ENCODE results near the gene TAF11. TPM values are rescaled to one million over a fixed set of nuclear protein-coding genes. Genes with fewer than 3 reads are reported as not detected.
A peak's percentile ranks its signal among the peaks of the same experiment; 100 is the strongest.

Gene TAF11
- total and polyA plus RNA-seq, 2 donors = 34.8 to 62.4 TPM

- no peak for DNase-seq (ENCODE audit: low read depth in 6 of 9, low spot score in 9 of 9)
- Histone ChIP-seq H3K36me3 (ENCODE audit: control insufficient read depth in 2 of 2, insufficient read depth in 2 of 2, low read length in 1 of 2) (no peaks in the 10 kb centered on the region), H3K4me1 (ENCODE audit: control insufficient read depth in 2 of 2, insufficient read depth in 2 of 2, low read length in 2 of 2) (no peaks in the 10 kb centered on the region), H3K27ac (ENCODE audit: low read depth in 1 of 2, low read length in 1 of 2) (no peak overlapping the region), H3K4me3 (ENCODE audit: low read length in 2 of 2) (no peak overlapping the region), H3K27me3 (ENCODE audit: control insufficient read depth in 2 of 2, insufficient read depth in 1 of 2, low read length in 1 of 2) (no peaks in the 10 kb centered on the region), H3K9me3 (ENCODE audit: control insufficient read depth in 2 of 2, insufficient read depth in 1 of 2, low read length in 1 of 2) (no peaks in the 10 kb centered on the region)
- WGBS = 98% methylated on average over 9 of the region's 9 CpGs
Measured at GRCh38 chr6:34924831-34925625, 37.2 kb upstream of the TAF11 start.

DNA sequence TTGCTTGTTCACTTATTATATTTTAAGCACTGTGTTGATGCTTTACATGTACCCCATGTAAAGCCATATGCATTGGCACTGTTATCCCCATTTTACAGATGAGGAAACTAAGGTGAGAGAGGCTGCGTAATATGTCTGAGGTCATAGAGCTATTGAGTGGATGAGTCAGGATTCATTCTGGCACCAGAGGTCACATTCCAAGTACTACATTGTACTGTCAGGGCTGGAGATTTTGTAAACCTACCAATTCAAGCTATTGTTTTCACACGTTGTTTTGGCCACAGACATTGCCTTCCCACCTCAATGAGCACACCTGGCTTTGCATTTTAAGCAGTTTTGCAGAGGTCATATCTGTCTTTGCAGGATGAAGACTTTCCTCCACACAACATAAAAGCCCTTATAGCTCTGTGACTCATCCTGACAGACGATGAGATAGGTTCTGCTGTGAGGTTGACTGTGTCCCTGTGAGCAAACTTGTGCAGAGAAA, 34.4 kb upstream of the TAF11 start:
- H3K27me3 ChIP-seq (ENCODE audit: control insufficient read depth in 2 of 2, insufficient read depth in 1 of 2, low read length in 1 of 2) = no peaks in the 10 kb centered on the region
- H3K4me1 ChIP-seq (ENCODE audit: control insufficient read depth in 2 of 2, insufficient read depth in 2 of 2, low read length in 2 of 2) = peaks cover 0 to 5% of the 10 kb centered on the region in 2 donors
- no peak overlapping the region for H3K27ac ChIP-seq (ENCODE audit: low read depth in 1 of 2, low read length in 1 of 2)
- WGBS = 87% methylated on average over 3 of the region's 3 CpGs
- H3K9me3 ChIP-seq (ENCODE audit: control insufficient read depth in 2 of 2, insufficient read depth in 1 of 2, low read length in 1 of 2) = no peaks in the 10 kb centered on the region
- H3K36me3 ChIP-seq (ENCODE audit: control insufficient read depth in 2 of 2, insufficient read depth in 2 of 2, low read length in 1 of 2) = no peaks in the 10 kb centered on the region
- no peak for DNase-seq (ENCODE audit: low read depth in 6 of 9, low spot score in 9 of 9)
- H3K4me3 ChIP-seq (ENCODE audit: low read length in 2 of 2) = no peak overlapping the region

DNA sequence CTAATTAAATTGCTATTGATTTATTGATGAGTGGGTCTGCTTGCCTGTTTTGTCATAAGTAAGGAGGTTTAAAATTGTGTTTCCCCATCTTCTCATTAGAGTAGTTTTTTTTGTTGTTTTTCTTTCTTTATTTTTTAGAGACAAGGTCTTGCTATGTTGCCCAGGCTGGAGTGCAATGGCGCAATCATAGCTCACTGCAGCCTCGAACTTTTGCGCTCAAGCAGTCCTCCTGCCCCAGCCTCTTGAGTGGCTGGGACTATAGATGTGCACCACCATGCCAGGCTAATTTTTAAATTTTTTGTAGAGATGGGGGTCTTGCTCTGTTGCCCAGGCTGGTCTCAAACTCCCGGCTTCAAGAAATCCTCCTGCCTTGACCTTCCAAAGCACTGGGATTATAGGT, 32.3 kb upstream of the TAF11 start:
- WGBS = 86% methylated on average over 4 of the region's 4 CpGs

DNA sequence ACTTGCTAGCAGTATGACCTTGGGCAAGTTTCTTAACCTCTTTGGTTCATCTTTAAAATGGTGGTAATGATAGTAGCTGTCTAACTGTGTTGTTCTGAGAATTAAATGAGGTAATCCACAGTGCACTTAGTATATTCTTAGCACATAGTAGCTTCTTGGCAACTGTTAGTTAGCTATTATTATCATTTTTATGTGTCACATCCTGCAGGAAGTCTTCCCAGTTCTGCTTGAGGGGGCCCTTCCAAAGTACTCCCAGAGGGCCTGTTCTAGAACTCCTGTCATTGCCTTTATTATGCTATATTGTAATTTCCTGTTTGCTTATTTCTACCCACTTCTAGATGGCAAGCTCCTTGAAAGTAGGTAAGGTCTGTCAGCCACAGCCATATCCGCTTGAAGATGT, 31.8 kb upstream of the TAF11 start:
- WGBS = 97% methylated on average over 1 of the region's 1 CpG
- Histone ChIP-seq H3K36me3 (ENCODE audit: control insufficient read depth in 2 of 2, insufficient read depth in 2 of 2, low read length in 1 of 2) (no peaks in the 10 kb centered on the region), H3K9me3 (ENCODE audit: control insufficient read depth in 2 of 2, insufficient read depth in 1 of 2, low read length in 1 of 2) (no peaks in the 10 kb centered on the region), H3K27ac (ENCODE audit: low read depth in 1 of 2, low read length in 1 of 2) (no peak overlapping the region), H3K4me1 (ENCODE audit: control insufficient read depth in 2 of 2, insufficient read depth in 2 of 2, low read length in 2 of 2) (peaks cover 0 to 5% of the 10 kb centered on the region in 2 donors), H3K4me3 (ENCODE audit: low read length in 2 of 2) (no peak overlapping the region), H3K27me3 (ENCODE audit: control insufficient read depth in 2 of 2, insufficient read depth in 1 of 2, low read length in 1 of 2) (no peaks in the 10 kb centered on the region)
- DNase-seq (ENCODE audit: low read depth in 6 of 9, low spot score in 9 of 9) = no peak

More for the DNA sequence above, 32.3 kb upstream of the TAF11 start:
- no peaks in the 10 kb centered on the region for H3K36me3 ChIP-seq (ENCODE audit: control insufficient read depth in 2 of 2, insufficient read depth in 2 of 2, low read length in 1 of 2)
- H3K4me3 ChIP-seq (ENCODE audit: low read length in 2 of 2) = no peak overlapping the region
- no peaks in the 10 kb centered on the region for H3K9me3 ChIP-seq (ENCODE audit: control insufficient read depth in 2 of 2, insufficient read depth in 1 of 2, low read length in 1 of 2)
- DNase-seq (ENCODE audit: low read depth in 6 of 9, low spot score in 9 of 9) = no peak
- H3K27me3 ChIP-seq (ENCODE audit: control insufficient read depth in 2 of 2, insufficient read depth in 1 of 2, low read length in 1 of 2) = no peaks in the 10 kb centered on the region
- H3K27ac ChIP-seq (ENCODE audit: low read depth in 1 of 2, low read length in 1 of 2) = no peak overlapping the region
- H3K4me1 ChIP-seq (ENCODE audit: control insufficient read depth in 2 of 2, insufficient read depth in 2 of 2, low read length in 2 of 2) = peaks cover 0 to 5% of the 10 kb centered on the region in 2 donors

GRCh38 chr6:34917626-34918285, 29.9 kb upstream of the TAF11 start:
- Histone ChIP-seq H3K27ac (ENCODE audit: low read depth in 1 of 2, low read length in 1 of 2) (peak overlapping the region in 1 of 2 donors; percentile 41), H3K27me3 (ENCODE audit: control insufficient read depth in 2 of 2, insufficient read depth in 1 of 2, low read length in 1 of 2) (no peaks in the 10 kb centered on the region), H3K4me3 (ENCODE audit: low read length in 2 of 2) (no peak overlapping the region), H3K4me1 (ENCODE audit: control insufficient read depth in 2 of 2, insufficient read depth in 2 of 2, low read length in 2 of 2) (peaks cover 3 to 5% of the 10 kb centered on the region in 2 donors), H3K9me3 (ENCODE audit: control insufficient read depth in 2 of 2, insufficient read depth in 1 of 2, low read length in 1 of 2) (no peaks in the 10 kb centered on the region), H3K36me3 (ENCODE audit: control insufficient read depth in 2 of 2, insufficient read depth in 2 of 2, low read length in 1 of 2) (no peaks in the 10 kb centered on the region)
- WGBS = 97% methylated on average over 6 of the region's 6 CpGs
- no peak for DNase-seq (ENCODE audit: low read depth in 6 of 9, low spot score in 9 of 9)

DNA sequence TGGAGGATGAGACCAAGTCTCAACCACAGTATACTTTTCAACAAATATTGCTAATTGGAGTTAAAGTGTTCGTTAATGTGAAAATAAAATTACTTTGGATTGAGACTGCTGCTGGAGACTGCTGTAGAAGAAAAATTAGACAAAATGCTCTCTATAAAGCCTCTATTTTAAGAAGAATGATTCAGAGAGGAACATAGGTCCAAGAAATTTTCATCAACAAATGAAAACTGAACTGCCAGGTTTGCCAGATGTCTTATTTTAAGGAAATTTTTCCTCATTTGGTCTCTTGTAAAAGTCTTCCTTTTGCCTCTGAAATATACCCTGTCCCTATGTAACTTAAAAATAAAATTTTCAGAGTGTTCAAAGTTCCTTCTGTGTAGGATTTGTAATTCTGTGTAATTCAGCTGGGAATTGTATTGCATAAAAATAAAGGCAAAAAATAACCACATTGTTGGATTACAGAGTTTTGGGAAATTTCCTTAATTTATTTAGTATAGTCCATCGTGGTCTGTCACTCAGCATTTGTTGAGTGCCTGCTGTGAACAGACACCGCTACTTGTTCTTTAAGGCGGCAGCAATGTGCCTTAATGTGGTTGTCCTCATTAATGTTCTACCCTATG, 28.6 kb upstream of the TAF11 start:
- H3K27me3 ChIP-seq (ENCODE audit: control insufficient read depth in 2 of 2, insufficient read depth in 1 of 2, low read length in 1 of 2) = no peaks in the 10 kb centered on the region
- no peak overlapping the region for H3K4me3 ChIP-seq (ENCODE audit: low read length in 2 of 2)
- WGBS = 98% methylated on average over 4 of the region's 4 CpGs
- H3K9me3 ChIP-seq (ENCODE audit: control insufficient read depth in 2 of 2, insufficient read depth in 1 of 2, low read length in 1 of 2) = no peaks in the 10 kb centered on the region
- no peak for DNase-seq (ENCODE audit: low read depth in 6 of 9, low spot score in 9 of 9)
- H3K27ac ChIP-seq (ENCODE audit: low read depth in 1 of 2, low read length in 1 of 2) = no peak overlapping the region
- H3K4me1 ChIP-seq (ENCODE audit: control insufficient read depth in 2 of 2, insufficient read depth in 2 of 2, low read length in 2 of 2) = peaks cover 5% of the 10 kb centered on the region in 2 donors
- no peaks in the 10 kb centered on the region for H3K36me3 ChIP-seq (ENCODE audit: control insufficient read depth in 2 of 2, insufficient read depth in 2 of 2, low read length in 1 of 2)

DNA sequence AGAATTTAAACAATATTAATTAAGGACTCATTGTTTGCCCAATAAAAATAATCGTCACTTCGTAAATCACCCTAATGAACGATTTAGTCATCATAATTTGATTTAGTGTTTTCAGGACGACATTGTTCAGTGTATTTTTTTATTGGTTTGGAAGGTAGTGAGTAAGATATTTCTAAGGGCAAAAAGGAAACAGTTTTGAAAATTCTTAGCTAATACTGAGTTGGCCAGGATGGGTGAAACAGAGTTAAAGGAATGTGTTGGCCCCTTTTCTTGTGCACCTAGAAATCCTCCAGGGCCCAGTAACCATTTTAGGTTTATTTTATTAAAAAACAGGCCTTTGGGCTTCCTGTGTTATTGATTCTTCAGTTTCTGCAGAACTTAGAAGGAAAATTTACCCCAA, 26.5 kb upstream of the TAF11 start:
- Histone ChIP-seq H3K27ac (ENCODE audit: low read depth in 1 of 2, low read length in 1 of 2) (no peak overlapping the region), H3K36me3 (ENCODE audit: control insufficient read depth in 2 of 2, insufficient read depth in 2 of 2, low read length in 1 of 2) (no peaks in the 10 kb centered on the region), H3K4me1 (ENCODE audit: control insufficient read depth in 2 of 2, insufficient read depth in 2 of 2, low read length in 2 of 2) (peaks cover 5% of the 10 kb centered on the region in 2 donors), H3K4me3 (ENCODE audit: low read length in 2 of 2) (no peak overlapping the region), H3K27me3 (ENCODE audit: control insufficient read depth in 2 of 2, insufficient read depth in 1 of 2, low read length in 1 of 2) (no peaks in the 10 kb centered on the region), H3K9me3 (ENCODE audit: control insufficient read depth in 2 of 2, insufficient read depth in 1 of 2, low read length in 1 of 2) (no peaks in the 10 kb centered on the region)
- WGBS = 99% methylated on average over 4 of the region's 4 CpGs
- no peak for DNase-seq (ENCODE audit: low read depth in 6 of 9, low spot score in 9 of 9)

DNA sequence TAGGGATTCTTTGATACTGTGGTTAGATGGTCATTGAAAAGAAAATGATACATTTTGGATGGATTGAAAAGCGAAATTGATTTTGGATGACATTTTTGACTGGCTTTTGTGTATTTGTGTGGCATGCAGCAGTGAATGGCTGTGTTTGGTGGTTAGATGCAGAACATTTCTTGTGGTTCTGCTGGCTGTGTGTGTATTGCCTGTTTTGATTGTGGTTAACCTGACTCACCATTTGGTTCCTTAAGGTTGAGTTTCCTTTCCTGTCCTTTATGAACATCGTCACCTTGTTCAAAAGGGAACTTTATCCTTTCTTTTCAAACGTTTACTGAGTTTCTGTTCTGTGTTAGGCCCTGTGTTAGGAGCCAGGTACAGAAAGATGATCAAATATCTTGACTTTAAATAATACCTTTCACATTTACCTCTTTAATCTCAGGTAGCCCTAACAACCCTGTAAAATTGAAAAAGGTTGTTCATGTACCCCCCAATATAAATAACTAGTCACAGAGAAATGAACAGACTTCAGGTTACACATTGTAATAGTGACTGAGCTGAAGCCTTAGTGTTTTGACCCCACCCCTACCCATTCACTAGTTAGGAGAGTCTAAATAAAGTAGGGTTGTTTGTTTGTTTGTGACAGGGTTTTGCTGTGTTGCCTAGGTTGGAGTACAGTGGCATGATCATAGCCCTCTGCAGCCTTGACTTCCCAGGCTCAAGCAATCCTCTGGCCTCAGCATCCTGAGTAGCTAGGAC, 25.0 kb upstream of the TAF11 start:
- WGBS = 24% methylated on average over 3 of the region's 3 CpGs
- no peaks in the 10 kb centered on the region for H3K36me3 ChIP-seq (ENCODE audit: control insufficient read depth in 2 of 2, insufficient read depth in 2 of 2, low read length in 1 of 2)
- H3K27me3 ChIP-seq (ENCODE audit: control insufficient read depth in 2 of 2, insufficient read depth in 1 of 2, low read length in 1 of 2) = no peaks in the 10 kb centered on the region
- peak in 3 of 9 donors; percentile 2 to 39 (median 8) for DNase-seq (ENCODE audit: low read depth in 6 of 9, low spot score in 9 of 9)
- peaks cover 5% of the 10 kb centered on the region in 2 donors for H3K4me1 ChIP-seq (ENCODE audit: control insufficient read depth in 2 of 2, insufficient read depth in 2 of 2, low read length in 2 of 2)
- no peak overlapping the region for H3K4me3 ChIP-seq (ENCODE audit: low read length in 2 of 2)
- H3K27ac ChIP-seq (ENCODE audit: low read depth in 1 of 2, low read length in 1 of 2) = no peak overlapping the region
- H3K9me3 ChIP-seq (ENCODE audit: control insufficient read depth in 2 of 2, insufficient read depth in 1 of 2, low read length in 1 of 2) = no peaks in the 10 kb centered on the region

Data from thymus (tissue), 11 donors.